HuH-7 (cell line): ENCODE results near the gene GDPD5.

Source experiments
- DNase-seq: peaks from one replicate; pipeline ENCODE4 v3.0.0; 2011; ENCODE audit warnings: low spot score

Gene GDPD5

DNA sequence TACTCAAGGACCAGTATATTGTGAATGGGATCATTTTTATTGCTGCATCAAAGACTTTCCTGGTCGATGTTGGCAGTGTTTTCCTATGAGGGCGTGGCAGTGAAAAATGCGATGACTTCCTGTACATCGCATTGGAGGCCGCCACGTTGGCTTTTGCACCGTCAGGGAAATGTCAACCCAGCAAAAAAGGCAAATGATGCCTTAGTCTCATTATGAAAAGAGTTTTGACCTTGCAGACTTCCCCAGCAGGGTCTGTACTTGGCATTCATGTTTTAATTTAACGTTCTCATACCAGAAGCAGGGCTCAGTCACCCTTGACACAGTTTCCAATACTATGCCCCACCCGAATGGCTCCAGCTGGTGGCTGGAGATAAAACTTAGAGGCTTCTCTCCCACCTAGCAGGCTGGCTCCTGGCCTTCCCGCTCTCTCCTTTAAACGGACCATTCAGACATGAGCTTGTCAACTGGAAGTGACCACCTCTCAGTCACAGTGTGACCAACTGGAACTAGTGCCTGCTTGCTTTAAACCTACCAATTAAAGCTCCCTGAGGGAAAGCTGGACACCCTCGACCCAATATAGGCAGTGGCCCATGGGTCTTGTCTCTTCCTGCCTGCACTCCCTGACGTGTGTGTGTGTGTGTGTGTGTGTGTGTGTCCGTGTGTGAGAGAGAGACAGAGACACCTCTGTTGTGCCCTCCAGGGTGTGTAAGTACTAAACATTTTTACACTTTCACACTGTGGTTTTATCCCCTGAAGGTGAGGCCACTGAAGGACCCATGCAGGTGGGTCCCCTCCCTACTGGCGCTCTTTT, 8.7 kb upstream of the GDPD5 start:
- no peak for DNase-seq

- no peak for DNase-seq
Measured at GRCh38 chr11:75533896-75534258, 8.1 kb upstream of the GDPD5 start.

GRCh38 chr11:75532200-75533048, 6.7 kb upstream of the GDPD5 start:
- DNase-seq = peak; percentile 74

DNA sequence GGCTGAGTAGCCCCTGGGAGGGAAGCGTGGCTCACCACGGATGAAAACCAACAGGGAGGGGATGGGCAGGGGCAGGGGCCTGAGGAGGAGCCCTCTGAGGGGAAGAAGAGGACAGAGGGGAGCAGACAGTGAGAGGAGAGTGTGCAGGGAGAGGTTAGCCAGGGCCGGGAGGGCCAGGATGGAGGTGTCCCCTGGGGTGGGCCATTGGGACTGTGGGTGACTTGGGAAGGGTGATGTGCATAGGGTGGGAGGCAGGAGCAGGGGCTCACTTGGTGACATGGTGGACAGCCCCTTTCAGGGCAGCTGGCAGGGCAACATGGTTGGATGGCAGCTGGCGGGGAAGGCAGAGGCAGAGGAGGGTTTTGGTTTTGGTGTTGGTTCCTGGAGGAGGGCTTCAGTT, 5.6 kb upstream of the GDPD5 start:
- no peak for DNase-seq

- no peak for DNase-seq
Measured at GRCh38 chr11:75530577-75530976, 4.8 kb upstream of the GDPD5 start.

GRCh38 chr11:75527938-75528735, 2.4 kb upstream of the GDPD5 start:
- DNase-seq = no peak

DNA sequence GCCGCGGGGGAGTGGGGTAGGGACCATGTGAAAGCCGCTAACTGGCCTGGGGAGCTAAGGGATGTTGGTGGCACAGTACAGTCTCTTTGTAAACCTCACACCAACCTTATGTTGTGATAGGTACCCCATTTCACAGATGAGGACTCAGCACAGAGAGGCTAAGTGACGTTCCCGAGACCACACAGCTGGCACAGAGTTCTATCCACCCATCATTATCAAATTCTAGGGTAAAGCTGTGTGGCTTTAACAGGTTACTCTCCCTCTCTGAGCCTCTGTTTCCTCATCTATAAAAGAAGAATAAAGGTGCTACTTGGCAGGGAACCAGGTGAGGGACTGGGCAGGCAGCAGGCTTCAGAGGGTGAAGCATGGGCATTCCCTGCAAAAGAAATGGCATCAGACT, 1.4 kb upstream of the GDPD5 start:
- no peak for DNase-seq

DNA sequence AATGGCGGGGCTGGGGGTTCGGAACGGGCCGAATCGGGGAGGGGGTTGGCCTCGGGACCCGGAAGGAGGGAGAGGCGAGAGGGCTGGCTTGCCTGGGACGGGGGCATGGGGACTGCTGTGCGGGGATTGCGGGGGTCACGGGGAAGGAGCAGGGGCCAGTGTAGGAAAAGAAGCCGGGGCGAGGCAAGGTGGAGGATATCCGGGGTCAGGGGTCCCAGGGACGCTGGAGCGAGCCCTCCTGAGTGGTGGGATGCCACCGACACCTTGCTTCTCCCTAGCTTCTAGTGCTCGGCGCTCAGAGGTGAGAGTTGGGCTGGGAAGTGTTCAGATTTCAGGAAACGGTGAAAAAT, 426 bp upstream of the GDPD5 start:
- no peak for DNase-seq

- no peak for DNase-seq
Measured at GRCh38 chr11:75524665-75525432, 892 bp downstream of the GDPD5 start.

DNA sequence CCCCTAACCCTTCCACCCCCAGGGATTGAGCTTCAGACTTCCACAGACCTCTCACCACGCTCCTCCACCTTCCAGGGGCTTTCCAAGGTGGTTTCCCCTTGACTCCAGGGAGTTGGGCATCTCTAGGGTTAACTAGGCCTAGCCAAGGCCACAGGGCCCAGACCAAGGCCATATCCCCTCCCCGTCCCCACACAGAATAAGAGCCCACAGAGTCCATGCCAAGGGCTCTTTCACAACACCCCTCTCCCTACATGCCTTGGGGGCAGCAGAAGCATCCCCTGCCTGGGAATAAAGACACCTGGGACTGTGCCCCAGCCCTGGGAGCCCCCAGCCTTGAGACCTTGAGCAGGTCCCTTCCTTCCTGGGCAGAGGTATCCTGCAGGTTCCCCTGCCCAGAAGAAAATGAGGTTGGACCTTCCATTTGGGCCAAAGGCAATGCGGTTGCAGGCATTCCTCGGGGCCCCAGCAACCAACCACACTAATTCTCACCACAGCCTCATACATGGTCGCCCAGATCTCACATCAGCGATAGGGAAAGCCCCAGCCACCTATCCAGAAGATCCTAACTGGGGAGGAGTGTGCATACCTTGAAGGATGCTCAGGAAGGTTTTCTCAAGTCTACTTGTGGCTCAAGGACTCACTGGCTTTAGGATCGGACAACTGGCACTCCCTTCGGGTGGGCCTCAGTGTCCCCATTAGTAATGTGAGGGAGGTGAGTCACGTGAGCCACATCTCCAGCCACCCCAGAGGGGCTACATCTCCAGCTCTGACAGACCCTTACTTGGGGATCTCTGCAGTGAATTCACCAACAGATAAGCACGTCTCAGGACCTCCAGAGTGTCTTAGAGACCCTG, 1.7 kb downstream of the GDPD5 start:
- no peak for DNase-seq

DNA sequence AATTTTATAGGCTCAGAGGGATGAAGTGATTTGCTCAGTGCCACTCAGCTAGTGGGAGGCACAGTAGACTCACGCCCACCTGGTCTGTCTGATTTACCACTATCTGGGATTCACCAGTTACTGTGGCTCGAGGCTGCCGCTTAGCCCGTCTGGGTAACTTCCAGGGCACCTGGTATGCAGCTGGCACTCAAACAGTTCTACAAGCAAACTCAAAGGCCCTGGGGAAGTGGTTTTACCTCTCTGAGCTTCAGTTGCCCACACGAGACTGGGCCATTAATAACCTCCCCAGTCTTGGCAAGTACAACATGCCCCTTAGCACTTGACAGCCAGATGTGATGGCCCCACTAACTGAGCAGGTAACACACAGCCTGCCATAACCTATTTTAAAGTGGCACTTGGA, 2.6 kb downstream of the GDPD5 start:
- DNase-seq = no peak

GRCh38 chr11:75522286-75523044, 3.3 kb downstream of the GDPD5 start:
- DNase-seq = no peak

DNA sequence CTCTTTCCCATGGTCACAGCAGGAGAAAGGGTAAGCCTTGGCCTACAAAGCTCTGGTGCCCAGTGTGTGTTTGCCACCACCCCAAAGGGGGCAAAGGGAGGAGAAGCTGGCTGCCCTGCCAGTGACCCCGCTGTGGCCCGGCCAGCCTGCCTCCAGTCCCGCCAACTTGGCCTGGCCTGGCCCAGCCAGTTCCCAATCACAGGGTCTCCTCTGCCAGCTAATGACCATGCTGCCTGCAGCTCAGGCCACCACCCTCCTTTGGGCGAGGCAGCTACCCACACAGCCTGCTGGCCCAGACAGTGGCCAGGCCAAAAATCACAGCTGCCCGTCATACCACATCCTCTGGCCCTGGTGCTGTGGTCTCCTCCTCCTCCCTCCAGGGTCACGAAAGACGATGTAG, 5.1 kb downstream of the GDPD5 start:
- no peak for DNase-seq

- no peak for DNase-seq
Measured at GRCh38 chr11:75518771-75519653, 6.7 kb downstream of the GDPD5 start.

DNA sequence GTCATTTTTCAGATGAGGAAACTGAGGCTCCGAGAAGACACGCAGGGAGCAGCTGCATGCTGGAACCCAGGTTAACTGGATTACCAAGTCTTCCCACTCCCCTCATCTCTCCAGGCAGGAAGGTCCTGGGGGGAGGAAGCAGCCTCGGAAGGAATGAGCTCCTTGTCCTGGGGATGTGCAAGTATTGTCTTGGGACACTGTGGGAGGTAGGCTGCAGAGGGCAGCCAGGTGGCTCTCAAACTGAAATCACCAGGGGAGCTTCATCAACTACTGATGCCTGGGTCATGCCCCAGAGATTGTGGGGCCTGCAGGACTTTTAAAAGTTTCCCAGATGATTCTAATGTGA, 7.6 kb downstream of the GDPD5 start:
- no peak for DNase-seq

- no peak for DNase-seq
Measured at GRCh38 chr11:75516886-75517285, 8.9 kb downstream of the GDPD5 start.

DNA sequence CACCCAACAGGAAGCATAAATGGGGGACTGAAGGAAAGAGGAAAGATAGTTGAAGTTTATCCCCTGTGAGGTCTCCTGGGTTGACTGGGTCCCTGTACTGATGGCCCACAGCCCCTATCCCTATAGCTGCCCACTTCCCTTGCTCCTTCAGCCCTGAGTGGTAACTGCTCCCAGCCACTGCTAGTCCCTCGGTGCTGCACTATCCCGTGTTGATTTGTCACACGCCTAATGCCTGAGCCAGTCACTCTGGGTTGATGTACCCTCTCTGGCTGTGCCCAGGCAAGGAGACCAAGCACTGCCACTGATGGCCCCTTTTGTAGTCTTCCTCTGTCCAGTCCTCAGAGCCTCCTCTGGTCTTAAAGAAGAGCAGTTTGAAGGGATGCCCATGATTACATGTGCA, 9.6 kb downstream of the GDPD5 start:
- no peak for DNase-seq

DNA sequence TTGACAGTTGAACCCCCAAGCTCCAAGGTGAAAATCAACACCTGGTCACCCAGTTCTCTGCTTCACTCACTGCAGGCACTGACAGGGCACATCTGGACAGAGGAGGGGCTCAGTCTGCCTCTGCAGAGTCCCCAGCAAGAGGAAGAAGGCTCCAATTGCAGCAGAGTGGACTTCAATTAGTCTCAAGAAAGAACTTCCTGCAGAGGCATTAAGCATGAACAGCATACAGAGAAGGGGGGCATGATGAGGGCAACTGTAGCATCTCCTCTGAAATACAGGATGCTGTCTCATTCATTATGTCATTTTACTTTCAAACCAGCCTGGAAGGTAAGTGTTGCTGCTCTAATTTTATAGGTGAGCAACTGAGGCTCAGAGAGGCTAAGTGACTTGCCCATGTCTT, 11.1 kb downstream of the GDPD5 start:
- no peak for DNase-seq

- DNase-seq = no peak
Measured at GRCh38 chr11:75513250-75513649, 12.5 kb downstream of the GDPD5 start.

DNA sequence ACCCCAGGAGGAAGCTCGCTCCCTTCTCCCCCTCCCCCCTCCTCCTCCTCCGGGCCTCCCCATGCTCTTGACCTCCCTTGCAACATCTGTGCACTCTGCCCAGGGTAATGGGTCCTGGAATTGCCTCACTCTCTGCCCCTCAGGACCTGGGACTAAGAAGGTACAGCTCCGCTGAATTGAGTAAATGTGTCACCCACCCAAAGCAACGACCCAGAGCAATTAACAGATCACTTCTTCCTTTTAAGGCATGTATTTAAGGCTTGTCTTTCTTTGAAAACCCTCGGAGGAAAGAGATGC, 15.1 kb downstream of the GDPD5 start:
- DNase-seq = no peak
